ENCODE results near the gene ARL16. TPM values are rescaled to one million over a fixed set of nuclear protein-coding genes. Genes with fewer than 3 reads are reported as not detected.
A peak's percentile ranks its signal among the peaks of the same experiment; 100 is the strongest.

Gene ARL16
- total RNA-seq, 1 experiment from 2014 or later = 46.7 TPM

- no peak for DNase-seq (ENCODE audit: low spot score)
- ATAC-seq = no peak
- ChIA-PET CTCF (no interaction called here), POLR2A (no interaction called here)
- H3K36me3 Mint-ChIP-seq = no peaks in the 10 kb centered on the region
- TF ChIP-seq JAZF1 (CRISPR knock-in tag; IDR thresholded peaks at IDR 0.05) (no peak), TCF7 (CRISPR knock-in tag; IDR thresholded peaks at IDR 0.05; ENCODE audit: low read depth) (no peak), CREB1 (CRISPR knock-in tag; IDR thresholded peaks at IDR 0.05) (no peak), AR (CRISPR knock-in tag; IDR thresholded peaks at IDR 0.05) (no peak)
- H3K4me3 Mint-ChIP-seq = no peak overlapping the region
- H3K27ac Mint-ChIP-seq = no peak overlapping the region
- H3K27me3 Mint-ChIP-seq (ENCODE audit: low read depth) = peaks cover 37% of the 10 kb centered on the region
- no peaks in the 10 kb centered on the region for H3K9me3 Mint-ChIP-seq
- peaks cover 29% of the 10 kb centered on the region for H3K4me1 Mint-ChIP-seq
Observed at GRCh38 chr17:81651692-81652091, 31.9 kb downstream of the ARL16 start.

DNA sequence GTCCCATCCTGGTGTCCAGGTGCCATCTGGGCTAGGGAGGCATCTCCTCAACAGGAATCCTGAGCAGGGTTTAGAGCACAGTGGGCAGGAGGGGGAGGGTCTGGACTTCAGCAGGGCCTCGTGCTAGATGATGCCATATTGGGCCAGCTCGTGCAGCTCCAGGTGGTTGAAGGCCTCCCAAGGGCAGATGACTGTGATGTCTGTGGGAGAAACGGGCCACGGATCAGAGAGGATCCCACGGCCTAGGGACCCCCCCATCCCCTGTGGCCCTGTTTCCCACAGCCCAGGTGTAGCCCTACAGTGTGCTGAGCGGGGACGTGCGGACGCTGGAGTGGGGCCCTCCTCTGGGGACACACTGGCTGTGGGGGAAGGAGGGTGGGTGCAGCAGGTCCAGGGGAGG, 32.6 kb downstream of the ARL16 start:
- H3K9me3 Mint-ChIP-seq = no peaks in the 10 kb centered on the region
- no peaks in the 10 kb centered on the region for H3K36me3 Mint-ChIP-seq
- H3K4me3 Mint-ChIP-seq = no peak overlapping the region
- peaks cover 38% of the 10 kb centered on the region for H3K27me3 Mint-ChIP-seq (ENCODE audit: low read depth)
- CTCF ChIA-PET = interaction anchor here (1.1 kb wide), 1 partner anchor 17 kb away, joined by 3 read pairs; no protein-coding TSS in a partner anchor
- DNase-seq (ENCODE audit: low spot score) = no peak
- peaks cover 29% of the 10 kb centered on the region for H3K4me1 Mint-ChIP-seq
- no peak for ATAC-seq
- no peak overlapping the region for H3K27ac Mint-ChIP-seq
- POLR2A ChIA-PET = no interaction called here
- TF ChIP-seq EMX1 (CRISPR knock-in tag; IDR thresholded peaks at IDR 0.05) = no peak

DNA sequence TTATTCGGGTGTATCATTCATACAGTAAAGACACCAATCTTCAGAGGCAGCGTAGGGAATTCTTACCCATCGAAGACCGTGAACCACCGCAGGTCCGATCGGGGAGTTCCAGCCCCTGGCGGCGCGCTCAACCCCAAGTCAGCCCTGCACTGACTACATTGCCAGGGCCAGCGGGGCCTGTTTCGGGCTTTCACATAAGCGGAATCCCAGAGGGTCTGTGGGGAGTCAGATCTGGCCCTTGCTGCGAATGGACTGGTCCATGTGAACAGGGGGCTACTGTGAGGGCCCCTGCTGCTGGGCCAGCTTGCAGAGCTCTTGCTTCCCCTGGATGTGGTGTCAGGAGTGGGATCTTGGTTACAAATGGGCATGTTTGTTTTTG, 34.9 kb downstream of the ARL16 start:
- Mint-ChIP-seq H3K27me3 (ENCODE audit: low read depth) (peaks cover 42% of the 10 kb centered on the region), H3K27ac (no peak overlapping the region), H3K36me3 (no peaks in the 10 kb centered on the region), H3K9me3 (no peaks in the 10 kb centered on the region), H3K4me3 (peak overlapping the region; percentile 61), H3K4me1 (peaks cover 24% of the 10 kb centered on the region)
- ATAC-seq (peak; percentile 6; the same call in 1 of the 2 replicates), DNase-seq (ENCODE audit: low spot score) (peak; percentile 40)
- TF ChIP-seq RELA (CRISPR knock-in tag; IDR thresholded peaks at IDR 0.05; ENCODE audit: borderline replicate concordance) (no peak), ZNF263 (CRISPR knock-in tag; IDR thresholded peaks at IDR 0.05; ENCODE audit: low read depth) (no peak), E2F5 (CRISPR knock-in tag; IDR thresholded peaks at IDR 0.05) (no peak), EMX1 (CRISPR knock-in tag; IDR thresholded peaks at IDR 0.05) (no peak), SMAD4 (CRISPR knock-in tag; IDR thresholded peaks at IDR 0.05) (no peak), ZNF423 (CRISPR knock-in tag; IDR thresholded peaks at IDR 0.05) (no peak), RORB (CRISPR knock-in tag; IDR thresholded peaks at IDR 0.05) (no peak), ZNF396 (CRISPR knock-in tag; IDR thresholded peaks at IDR 0.05; ENCODE audit: borderline replicate concordance) (no peak), SOX15 (CRISPR knock-in tag; IDR thresholded peaks at IDR 0.05) (no peak), ELF4 (CRISPR knock-in tag; IDR thresholded peaks at IDR 0.05; ENCODE audit: low read depth) (no peak), GABPB1 (CRISPR knock-in tag; IDR thresholded peaks at IDR 0.05) (no peak)
- TF ChIP-seq, protein P1, sequence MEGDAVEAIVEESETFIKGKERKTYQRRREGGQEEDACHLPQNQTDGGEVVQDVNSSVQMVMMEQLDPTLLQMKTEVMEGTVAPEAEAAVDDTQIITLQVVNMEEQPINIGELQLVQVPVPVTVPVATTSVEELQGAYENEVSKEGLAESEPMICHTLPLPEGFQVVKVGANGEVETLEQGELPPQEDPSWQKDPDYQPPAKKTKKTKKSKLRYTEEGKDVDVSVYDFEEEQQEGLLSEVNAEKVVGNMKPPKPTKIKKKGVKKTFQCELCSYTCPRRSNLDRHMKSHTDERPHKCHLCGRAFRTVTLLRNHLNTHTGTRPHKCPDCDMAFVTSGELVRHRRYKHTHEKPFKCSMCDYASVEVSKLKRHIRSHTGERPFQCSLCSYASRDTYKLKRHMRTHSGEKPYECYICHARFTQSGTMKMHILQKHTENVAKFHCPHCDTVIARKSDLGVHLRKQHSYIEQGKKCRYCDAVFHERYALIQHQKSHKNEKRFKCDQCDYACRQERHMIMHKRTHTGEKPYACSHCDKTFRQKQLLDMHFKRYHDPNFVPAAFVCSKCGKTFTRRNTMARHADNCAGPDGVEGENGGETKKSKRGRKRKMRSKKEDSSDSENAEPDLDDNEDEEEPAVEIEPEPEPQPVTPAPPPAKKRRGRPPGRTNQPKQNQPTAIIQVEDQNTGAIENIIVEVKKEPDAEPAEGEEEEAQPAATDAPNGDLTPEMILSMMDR (IDR thresholded peaks at IDR 0.05) = no peak
- TF ChIP-seq, protein P2, sequence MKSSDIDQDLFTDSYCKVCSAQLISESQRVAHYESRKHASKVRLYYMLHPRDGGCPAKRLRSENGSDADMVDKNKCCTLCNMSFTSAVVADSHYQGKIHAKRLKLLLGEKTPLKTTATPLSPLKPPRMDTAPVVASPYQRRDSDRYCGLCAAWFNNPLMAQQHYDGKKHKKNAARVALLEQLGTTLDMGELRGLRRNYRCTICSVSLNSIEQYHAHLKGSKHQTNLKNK (CRISPR knock-in tag; IDR thresholded peaks at IDR 0.05) = no peak
- TF ChIP-seq, protein P3, sequence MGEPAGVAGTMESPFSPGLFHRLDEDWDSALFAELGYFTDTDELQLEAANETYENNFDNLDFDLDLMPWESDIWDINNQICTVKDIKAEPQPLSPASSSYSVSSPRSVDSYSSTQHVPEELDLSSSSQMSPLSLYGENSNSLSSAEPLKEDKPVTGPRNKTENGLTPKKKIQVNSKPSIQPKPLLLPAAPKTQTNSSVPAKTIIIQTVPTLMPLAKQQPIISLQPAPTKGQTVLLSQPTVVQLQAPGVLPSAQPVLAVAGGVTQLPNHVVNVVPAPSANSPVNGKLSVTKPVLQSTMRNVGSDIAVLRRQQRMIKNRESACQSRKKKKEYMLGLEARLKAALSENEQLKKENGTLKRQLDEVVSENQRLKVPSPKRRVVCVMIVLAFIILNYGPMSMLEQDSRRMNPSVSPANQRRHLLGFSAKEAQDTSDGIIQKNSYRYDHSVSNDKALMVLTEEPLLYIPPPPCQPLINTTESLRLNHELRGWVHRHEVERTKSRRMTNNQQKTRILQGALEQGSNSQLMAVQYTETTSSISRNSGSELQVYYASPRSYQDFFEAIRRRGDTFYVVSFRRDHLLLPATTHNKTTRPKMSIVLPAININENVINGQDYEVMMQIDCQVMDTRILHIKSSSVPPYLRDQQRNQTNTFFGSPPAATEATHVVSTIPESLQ (CRISPR knock-in tag; IDR thresholded peaks at IDR 0.05) = no peak
- TF ChIP-seq, protein P4, sequence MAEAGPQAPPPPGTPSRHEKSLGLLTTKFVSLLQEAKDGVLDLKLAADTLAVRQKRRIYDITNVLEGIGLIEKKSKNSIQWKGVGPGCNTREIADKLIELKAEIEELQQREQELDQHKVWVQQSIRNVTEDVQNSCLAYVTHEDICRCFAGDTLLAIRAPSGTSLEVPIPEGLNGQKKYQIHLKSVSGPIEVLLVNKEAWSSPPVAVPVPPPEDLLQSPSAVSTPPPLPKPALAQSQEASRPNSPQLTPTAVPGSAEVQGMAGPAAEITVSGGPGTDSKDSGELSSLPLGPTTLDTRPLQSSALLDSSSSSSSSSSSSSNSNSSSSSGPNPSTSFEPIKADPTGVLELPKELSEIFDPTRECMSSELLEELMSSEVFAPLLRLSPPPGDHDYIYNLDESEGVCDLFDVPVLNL (CRISPR knock-in tag; IDR thresholded peaks at IDR 0.05; ENCODE audit: borderline replicate concordance, low read depth) = no peak
- CTCF ChIA-PET = no interaction called here
- POLR2A ChIA-PET = interaction anchor here (1.4 kb wide), 1 partner anchor 12 kb away, joined by 4 read pairs; the partner anchor contains the start of genes NPLOC4 and TSPAN10
